Thyroid gland (tissue), 4 donors: ENCODE measurements around the gene OR7A5. TPM values are rescaled to one million over a fixed set of nuclear protein-coding genes. Genes with fewer than 3 reads are reported as not detected.
"Not testable (repeated sequence)": the region's sequence is repeated elsewhere in the genome, so short reads cannot be mapped to it uniquely, and the experiment has no call there.

ENCODE experiments used
- DNase-seq, 2 donors: peaks; one replicate each; pipeline ENCODE4 v3.0.0-alpha.2; 2019
- H3K27ac ChIP-seq, 3 donors: fragments of 200-600 bp; sonication (generic); 1 replicate in 2 of 3; 2 replicates in 1 of 3; pipeline ENCODE4 v1.5.1; 2016 to 2019; ENCODE audit warnings: mild to moderate bottlenecking in 1 of 3, moderate library complexity in 1 of 3
- H3K27me3 ChIP-seq: fragments of 200-600 bp; sonication (generic); one replicate; pipeline ENCODE4 v1.5.1; 2019
- H3K36me3 ChIP-seq, 2 donors: fragments of 200-600 bp; sonication (generic); one replicate each; pipeline ENCODE4 v1.5.1; 2016 to 2019
- H3K4me1 ChIP-seq, 2 donors: fragments of 200-600 bp; sonication (generic); one replicate each; pipeline ENCODE4 v1.5.1; 2017 to 2019
- H3K4me3 ChIP-seq, 3 donors: fragments of 200-600 bp; sonication (generic); replicated peaks in 1 of 3; 1 replicate in 2 of 3; 2 replicates in 1 of 3; pipeline ENCODE4 v1.5.1; 2016; ENCODE audit warnings: mild to moderate bottlenecking in 1 of 3
- H3K9me3 ChIP-seq: fragments of 200-600 bp; sonication (generic); one replicate; pipeline ENCODE4 v1.5.1; 2017
- POLR2A ChIP-seq, 2 donors: fragments of 450-650 bp; IDR thresholded peaks; one replicate each; pipeline ENCODE4 v1.6.1; 2017; ENCODE audit warnings: antibody characterized with exemption in 2 of 2, mild to moderate bottlenecking in 2 of 2, moderate library complexity in 1 of 2
- WGBS, 2 donors: methylation state at CpG; one replicate each; pipeline ENCODE4 v1.1.5; 2017; 5-methylcytosine and 5-hydroxymethylcytosine counted together
- intact Hi-C: fragments of 100-400 bp; cut with DNase I; formaldehyde crosslinking; loops from one replicate; pipeline ENCODE4 v1.15.1; 2023
- small RNA-seq: library from RNA; depleted of rRNA; stranded (forward); fragments of <200 nt; gene quantifications from one replicate; pipeline ENCODE3, GENCODE V24; 2016
- total RNA-seq, 4 donors: library from RNA; depleted of rRNA; stranded (reverse); fragments of >200 nt; gene quantifications; one replicate each; pipeline ENCODE4 v1.2.3, GENCODE V29; 2016

Gene OR7A5
- total RNA-seq, 4 donors from 2014 or later, result not detected

DNA sequence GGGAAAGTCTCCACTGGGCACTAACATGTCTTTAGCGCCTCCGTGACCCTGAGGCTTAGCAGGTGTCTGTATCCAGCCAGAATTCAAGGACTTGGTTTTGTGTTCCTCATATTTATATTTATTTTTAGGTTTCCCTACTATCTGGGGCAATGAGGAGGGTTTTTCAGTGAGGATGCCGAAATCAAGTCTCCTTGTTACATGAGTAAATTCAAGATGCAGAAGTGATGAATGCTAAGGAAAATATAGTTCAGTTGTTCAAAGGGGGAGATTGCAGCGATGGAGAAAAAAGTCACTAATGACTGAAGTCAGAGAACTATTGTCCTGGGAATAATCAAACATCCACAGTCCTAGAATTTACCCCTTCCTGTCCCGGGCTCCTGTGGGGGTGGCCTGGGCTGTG is 55.8 kb downstream of the OR7A5 start:
- H3K36me3 ChIP-seq, result no peaks in the 10 kb centered on the region
- 49 to 54% methylated on average over 5 of the region's 5 CpGs for WGBS, 2 donors
- H3K9me3 ChIP-seq, result no peaks in the 10 kb centered on the region
- no peak overlapping the region for H3K4me3 ChIP-seq
- intact Hi-C loops, result no loop called here
- no peak for DNase-seq
- H3K27me3 ChIP-seq, result peaks cover 3% of the 10 kb centered on the region
- no peak overlapping the region for H3K27ac ChIP-seq
- TF ChIP-seq POLR2A (IDR thresholded peaks at IDR 0.05), result no peak
- no peaks in the 10 kb centered on the region for H3K4me1 ChIP-seq

DNA sequence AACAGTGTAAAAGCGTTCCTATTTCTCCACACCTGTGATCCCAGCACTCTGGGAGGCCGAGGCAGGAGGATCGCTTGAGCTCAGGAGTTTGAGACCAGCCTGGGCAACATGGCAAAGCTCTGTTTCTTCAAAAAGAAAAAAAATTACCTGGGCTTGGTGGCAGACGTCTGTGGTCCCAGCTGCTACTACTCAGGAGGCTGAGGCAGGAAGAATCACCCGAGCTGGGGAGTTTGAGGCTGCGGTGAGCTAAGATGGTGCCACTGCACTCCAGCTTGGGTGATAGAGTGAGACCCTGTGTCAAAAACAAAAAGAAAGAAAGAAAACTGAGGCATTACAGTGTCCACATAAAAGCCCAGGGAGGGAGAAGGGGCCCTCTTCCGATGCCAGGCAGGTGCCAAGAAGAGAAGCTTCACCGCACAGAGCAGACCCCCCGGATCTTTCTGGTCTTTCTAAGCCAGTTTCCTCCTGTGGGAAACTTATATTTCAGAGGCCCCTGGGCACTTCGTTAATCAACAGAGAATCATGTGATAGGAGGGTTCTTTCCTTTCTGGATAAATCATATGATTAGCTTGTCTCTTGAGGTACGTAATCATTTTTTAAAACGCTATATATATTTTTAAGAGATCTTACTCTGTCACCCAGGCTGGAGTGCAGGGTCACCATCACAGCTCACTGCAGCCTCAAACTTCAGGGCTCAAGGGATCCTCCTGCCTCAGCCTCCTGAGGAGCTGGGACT is 56.7 kb downstream of the OR7A5 start, which contains the start of gene ADGRE2:
Gene ADGRE2, minus strand, starts transcription at position 451 of the 736 bp plus-strand sequence. CDS start 1,804 bp downstream, outside the sequence.
- H3K4me3 ChIP-seq, H3K27ac ChIP-seq, H3K27me3 ChIP-seq, H3K4me1 ChIP-seq, DNase-seq, H3K9me3 ChIP-seq, H3K36me3 ChIP-seq, intact Hi-C loops: not testable (repeated sequence)
- WGBS, 2 donors, result 72 to 78% methylated on average over 12 of the region's 12 CpGs

DNA sequence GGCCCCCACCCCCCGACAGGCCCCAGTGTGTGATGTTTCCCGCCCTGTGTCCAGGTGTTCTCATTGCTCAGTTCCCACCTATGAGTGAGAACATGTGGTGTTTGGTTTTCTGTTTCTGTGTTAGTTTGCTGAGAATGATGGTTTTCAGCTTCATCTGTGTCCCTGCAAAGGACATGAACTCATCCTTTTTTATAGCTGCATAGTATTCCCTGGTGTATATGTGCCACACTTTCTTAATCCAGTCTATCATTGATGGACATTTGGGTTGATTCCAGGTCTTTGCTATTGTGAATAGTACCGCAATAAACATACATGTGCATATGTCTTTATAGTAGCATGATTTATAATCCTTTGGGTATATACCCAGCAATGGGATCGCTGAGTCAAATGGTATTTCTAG is 57.3 kb downstream of the OR7A5 start:
- H3K27me3 ChIP-seq, DNase-seq, intact Hi-C loops, H3K4me3 ChIP-seq, H3K4me1 ChIP-seq, H3K9me3 ChIP-seq, H3K36me3 ChIP-seq, H3K27ac ChIP-seq: not testable (repeated sequence)
- 93 to 97% methylated on average over 4 of the region's 4 CpGs for WGBS, 2 donors

Small RNAs within 50 kb of the gene (small RNA-seq; reads per million reads assigned to genes)
- gene AC005255.1, result not detected

Other genes with a start within 250 kb of the OR7A5 start
- gene ADGRE3, start 160.3 kb downstream of the OR7A5 start, total RNA-seq, result under 1 TPM in 1 of 4 donors, not detected in 3; 0.24 TPM
- 10 to 100 TPM; 22.8 to 50.1 (median 26.0) TPM for gene ZNF333, start 145.1 kb downstream of the OR7A5 start, total RNA-seq
- gene ADGRE2, start 56.6 kb downstream of the OR7A5 start, total RNA-seq, result 1 to 10 TPM in 3 of 4 donors, under 1 TPM in 1; 0.33 to 6.0 (median 2.0) TPM
- under 1 TPM in 1 of 4 donors, not detected in 3; under 0.01 TPM for gene OR7C1, start within 50 bp of the OR7A5 start, total RNA-seq
- gene OR7A10, start 13.7 kb upstream of the OR7A5 start, total RNA-seq, result not detected
- not detected for gene OR7A17, start 50.9 kb upstream of the OR7A5 start, total RNA-seq
- not detected for gene OR7C2, start 106.3 kb upstream of the OR7A5 start, total RNA-seq
- gene SLC1A6, start 144.7 kb upstream of the OR7A5 start, total RNA-seq, result 1 to 10 TPM in 1 of 4 donors, under 1 TPM in 1, not detected in 2; 0.67 to 1.5 TPM
- gene CASP14, start 214.3 kb upstream of the OR7A5 start, total RNA-seq, result not detected
- not detected for gene OR1I1, start 247.0 kb upstream of the OR7A5 start, total RNA-seq